OCI-LY7 (cell line): ENCODE results near the gene NUDT9. TPM values are rescaled to one million over a fixed set of nuclear protein-coding genes. Genes with fewer than 3 reads are reported as not detected.
"Not testable (repeated sequence)": the region's sequence is repeated elsewhere in the genome, so short reads cannot be mapped to it uniquely, and the experiment has no call there.

Experiments used
- BruUV-seq: library from RNA; stranded (reverse); fragments of 400-500 nt; replicated peaks from 2 replicates; lab custom pipeline; 2021; lab: Mats Ljungman, UMichigan
- CTCF ChIA-PET: fragments of 300-600 bp; sonication (Branson Sonifier 250); formaldehyde crosslinking; loops from one replicate; lab custom pipeline; 2022; ENCODE audit warnings: antibody characterized with exemption; ENCODE audit not compliant: unreplicated experiment; lab: Charles Lee
- POLR2A ChIA-PET: fragments of 300-600 bp; sonication (Branson Sonifier 250); formaldehyde crosslinking; loops from one replicate; lab custom pipeline; 2022; ENCODE audit warnings: antibody characterized with exemption; lab: Charles Lee
- DNase-seq: peaks from one replicate; pipeline ENCODE4 v3.0.0-alpha.2; 2015; ENCODE audit warnings: low spot score
- H2AFZ ChIP-seq: fragments of 200-600 bp; sonication (generic), shearing (Covaris generic); 2 replicates; pipeline ENCODE4 v1.6.1; 2014; ENCODE audit warnings: mild to moderate bottlenecking, antibody characterized with exemption, low read length, moderate library complexity
- H3K27ac ChIP-seq: fragments of 200-600 bp; sonication (generic); 2 replicates; pipeline ENCODE4 v1.5.1; 2014; ENCODE audit warnings: mixed run types, low read depth, mild to moderate bottlenecking, moderate library complexity, low read length, inconsistent platforms; ENCODE audit not compliant: poor library complexity, severe bottlenecking
- H3K36me3 ChIP-seq: fragments of 200-600 bp; sonication (generic); 2 replicates; pipeline ENCODE4 v1.6.1; 2014; ENCODE audit warnings: mild to moderate bottlenecking, antibody characterized with exemption, low read length, moderate library complexity, mixed read lengths; ENCODE audit not compliant: insufficient read depth
- H3K4me1 ChIP-seq: fragments of 200-600 bp; sonication (generic); 2 replicates; pipeline ENCODE4 v1.5.1; 2014; ENCODE audit warnings: mild to moderate bottlenecking, low read length; ENCODE audit not compliant: insufficient read depth, poor library complexity, severe bottlenecking
- H3K4me2 ChIP-seq: fragments of 200-600 bp; sonication (generic); 2 replicates; pipeline ENCODE4 v1.6.1; 2014; ENCODE audit warnings: mild to moderate bottlenecking, low read length
- H3K4me3 ChIP-seq: fragments of 200-600 bp; sonication (generic); 2 replicates; pipeline ENCODE4 v1.5.1; 2014; ENCODE audit warnings: mild to moderate bottlenecking, low read depth, low read length; ENCODE audit not compliant: poor library complexity, severe bottlenecking
- H3K79me2 ChIP-seq: fragments of 200-600 bp; sonication (generic); 2 replicates; pipeline ENCODE4 v1.6.1; 2016; ENCODE audit warnings: low read depth, mild to moderate bottlenecking, low read length, moderate library complexity, mixed read lengths; ENCODE audit not compliant: insufficient read depth
- H3K9me2 ChIP-seq: fragments of 200-600 bp; sonication (generic); 2 replicates; pipeline ENCODE4 v1.6.1; 2016; ENCODE audit warnings: mild to moderate bottlenecking, low read length, mixed read lengths; ENCODE audit not compliant: insufficient read depth
- H3K9me3 ChIP-seq: fragments of 200-600 bp; sonication (generic); 2 replicates; pipeline ENCODE4 v1.6.1; 2014; ENCODE audit warnings: mild to moderate bottlenecking, mixed run types, low read length, mixed read lengths
- H4K20me1 ChIP-seq: fragments of 200-600 bp; sonication (generic); 2 replicates; pipeline ENCODE4 v1.6.1; 2014; ENCODE audit warnings: mild to moderate bottlenecking, antibody characterized with exemption, low read length, moderate library complexity, mixed read lengths; ENCODE audit not compliant: insufficient read depth
- EZH2phosphoT487 ChIP-seq: fragments of 200-600 bp; sonication (generic); IDR thresholded peaks from 2 replicates; pipeline ENCODE4 v1.6.1; 2018; ENCODE audit warnings: low read depth, borderline replicate concordance, mild to moderate bottlenecking, mixed run types, antibody characterized with exemption, low read length, moderate library complexity, mixed read lengths
- intact Hi-C: fragments of 100-400 bp; cut with micrococcal nuclease; formaldehyde crosslinking; loops from one replicate; pipeline ENCODE4 v1.10.0; 2022; ENCODE audit not compliant: unreplicated experiment
- total RNA-seq, 2 experiments: library from RNA; depleted of rRNA in 1 of 2; stranded (reverse); fragments of >200 nt in 1 of 2; shearing (Covaris generic) in 1 of 2; gene quantifications; 2 replicates each; pipeline ENCODE4 v1.2.3, GENCODE V29; 2014 to 2022
- TF ChIP-seq, protein P1 (sequence below): fragments of 200-600 bp; sonication (generic); conservative IDR thresholded peaks from 2 replicates; pipeline ENCODE4 v1.5.1; 2014; ENCODE audit warnings: mild to moderate bottlenecking, antibody characterized with exemption, low read length, moderate library complexity, mixed read lengths

NUDT9 gene
- total RNA-seq, 2 experiments from 2014 or later = 9.0 to 16.5 TPM

GRCh38 chr4:87488666-87489065, 66.3 kb downstream of the NUDT9 start:
- BruUV-seq, H3K79me2 ChIP-seq, H3K4me3 ChIP-seq, H3K9me2 ChIP-seq, intact Hi-C loops, DNase-seq, H3K27ac ChIP-seq, H3K4me1 ChIP-seq, H2AFZ ChIP-seq, H3K9me3 ChIP-seq, H3K4me2 ChIP-seq, POLR2A ChIA-PET, H4K20me1 ChIP-seq, CTCF ChIA-PET, H3K36me3 ChIP-seq: not testable (repeated sequence)

GRCh38 chr4:87489678-87490077, 67.3 kb downstream of the NUDT9 start:
- Histone ChIP-seq H2AFZ (no peak overlapping the region), H4K20me1 (no peaks in the 10 kb centered on the region), H3K4me1 (no peaks in the 10 kb centered on the region), H3K9me3 (no peaks in the 10 kb centered on the region), H3K4me2 (no peak overlapping the region), H3K36me3 (no peaks in the 10 kb centered on the region), H3K79me2 (no peaks in the 10 kb centered on the region), H3K4me3 (no peak overlapping the region), H3K27ac (no peak overlapping the region), H3K9me2 (no peaks in the 10 kb centered on the region)
- intact Hi-C loops = no loop called here
- CTCF ChIA-PET = no interaction called here
- no peak for DNase-seq
- no TSS peak for BruUV-seq
- TF ChIP-seq, protein P1, sequence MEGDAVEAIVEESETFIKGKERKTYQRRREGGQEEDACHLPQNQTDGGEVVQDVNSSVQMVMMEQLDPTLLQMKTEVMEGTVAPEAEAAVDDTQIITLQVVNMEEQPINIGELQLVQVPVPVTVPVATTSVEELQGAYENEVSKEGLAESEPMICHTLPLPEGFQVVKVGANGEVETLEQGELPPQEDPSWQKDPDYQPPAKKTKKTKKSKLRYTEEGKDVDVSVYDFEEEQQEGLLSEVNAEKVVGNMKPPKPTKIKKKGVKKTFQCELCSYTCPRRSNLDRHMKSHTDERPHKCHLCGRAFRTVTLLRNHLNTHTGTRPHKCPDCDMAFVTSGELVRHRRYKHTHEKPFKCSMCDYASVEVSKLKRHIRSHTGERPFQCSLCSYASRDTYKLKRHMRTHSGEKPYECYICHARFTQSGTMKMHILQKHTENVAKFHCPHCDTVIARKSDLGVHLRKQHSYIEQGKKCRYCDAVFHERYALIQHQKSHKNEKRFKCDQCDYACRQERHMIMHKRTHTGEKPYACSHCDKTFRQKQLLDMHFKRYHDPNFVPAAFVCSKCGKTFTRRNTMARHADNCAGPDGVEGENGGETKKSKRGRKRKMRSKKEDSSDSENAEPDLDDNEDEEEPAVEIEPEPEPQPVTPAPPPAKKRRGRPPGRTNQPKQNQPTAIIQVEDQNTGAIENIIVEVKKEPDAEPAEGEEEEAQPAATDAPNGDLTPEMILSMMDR = no peak
- TF ChIP-seq EZH2phosphoT487 = no peak
- POLR2A ChIA-PET = interaction anchor here (0.9 to 1.3 kb wide), 2 partner anchors 10 to 1126 kb away, joined by 3 to 4 read pairs; no protein-coding TSS in a partner anchor

- no peaks in the 10 kb centered on the region for H3K36me3 ChIP-seq
- no peaks in the 10 kb centered on the region for H3K4me1 ChIP-seq
- H3K4me3 ChIP-seq = no peak overlapping the region
- no peak overlapping the region for H3K27ac ChIP-seq
- no peaks in the 10 kb centered on the region for H3K9me3 ChIP-seq
- TF ChIP-seq, protein P1 = no peak
- no peak for TF ChIP-seq EZH2phosphoT487
- ChIA-PET POLR2A (interaction anchor here (0.6 to 1.3 kb wide), 2 partner anchors 11 to 1488 kb away, joined by 3 to 4 read pairs; no protein-coding TSS in a partner anchor), CTCF (no interaction called here)
- no peaks in the 10 kb centered on the region for H3K9me2 ChIP-seq
- H4K20me1 ChIP-seq = no peaks in the 10 kb centered on the region
- H3K79me2 ChIP-seq = no peaks in the 10 kb centered on the region
- intact Hi-C loops = no loop called here
- no TSS peak for BruUV-seq
- H3K4me2 ChIP-seq = no peak overlapping the region
- H2AFZ ChIP-seq = no peak overlapping the region
- no peak for DNase-seq
These were observed 68.4 kb downstream of the NUDT9 start for GRCh38 chr4:87490664-87491369.
